Adrenal gland (tissue), 5 donors: ENCODE results near the gene CACUL1.

Source experiments
- CTCF ChIP-seq, 6 experiments: fragments of 450-650 bp in 4 of 6; fragments of 200-600 bp in 2 of 6; sonication (generic) in 1 of 6; IDR thresholded peaks; 1 replicate in 5 of 6; 2 replicates in 1 of 6; pipeline versions ENCODE4 v1.5.1 to v1.8.0; 2016 to 2021; ENCODE audit warnings: antibody characterized with exemption in 6 of 6, mild to moderate bottlenecking in 2 of 6, moderate library complexity in 1 of 6
- POLR2A ChIP-seq, 2 donors: fragments of 450-650 bp; IDR thresholded peaks; one replicate each; pipeline ENCODE4 v1.6.1; 2017; ENCODE audit warnings: antibody characterized with exemption in 2 of 2, mild to moderate bottlenecking in 2 of 2, moderate library complexity in 1 of 2
- donor health status: DM: no; HTN: no; CAD: no.

- no peak for TF ChIP-seq CTCF (IDR thresholded peaks at IDR 0.05)
- peak in 1 of 2 donors; percentile 23 for TF ChIP-seq POLR2A (IDR thresholded peaks at IDR 0.05)
These were observed 1.2 kb downstream of the CACUL1 start for GRCh38 chr10:118753331-118754228.
